Measurements from ENCODE around the gene PRORP.

- TF ChIP-seq KDM1A (IDR thresholded peaks at IDR 0.05; ENCODE audit: low read depth) (no peak), CTCF (IDR thresholded peaks at IDR 0.05) (no peak), E2F6 (IDR thresholded peaks at IDR 0.05; ENCODE audit: borderline replicate concordance, low read depth) (no peak), TP53 (CRISPR knock-in tag; IDR thresholded peaks at IDR 0.05) (no peak), EP300 (IDR thresholded peaks at IDR 0.05) (no peak), USF2 (IDR thresholded peaks at IDR 0.05) (no peak)
Measured at GRCh38 chr14:35114036-35114435, 8.3 kb upstream of the PRORP start.

Data from A549 (cell line).